Nephron (organoid): ENCODE data around the gene ST6GALNAC3.
A peak's percentile ranks its signal among the peaks of the same experiment; 100 is the strongest.

Experiments used
- H3K27ac Mint-ChIP-seq, 3 experiments: 2 replicates each; pipeline ENCODE4 v1.8.0; 2020; ENCODE audit warnings: mixed read lengths in 3 of 3, mild to moderate bottlenecking in 2 of 3, moderate library complexity in 1 of 3
- H3K27me3 Mint-ChIP-seq: 2 replicates; pipeline ENCODE4 v1.8.0; 2021; ENCODE audit warnings: low read depth, mild to moderate bottlenecking, moderate library complexity, mixed read lengths
- H3K36me3 Mint-ChIP-seq: 2 replicates; pipeline ENCODE4 v1.8.0; 2020; ENCODE audit warnings: low read depth, mixed read lengths
- H3K4me1 Mint-ChIP-seq: 2 replicates; pipeline ENCODE4 v1.8.0; 2020; ENCODE audit warnings: mixed read lengths
- H3K4me3 Mint-ChIP-seq, 3 experiments: 2 replicates each; pipeline ENCODE4 v1.8.0; 2020; ENCODE audit warnings: mild to moderate bottlenecking in 3 of 3, mixed read lengths in 3 of 3, moderate library complexity in 2 of 3
- H3K9me3 Mint-ChIP-seq: 2 replicates; pipeline ENCODE4 v1.8.0; 2020; ENCODE audit warnings: mixed read lengths
- TF ChIP-seq, protein P1 (sequence below), 3 experiments: fragments of 200-600 bp; sonication (generic); IDR thresholded peaks; one replicate each; pipeline ENCODE4 v1.5.0; 2021; ENCODE audit warnings: antibody characterized with exemption in 3 of 3; ENCODE audit not compliant: unreplicated experiment in 3 of 3

The ST6GALNAC3 gene

DNA sequence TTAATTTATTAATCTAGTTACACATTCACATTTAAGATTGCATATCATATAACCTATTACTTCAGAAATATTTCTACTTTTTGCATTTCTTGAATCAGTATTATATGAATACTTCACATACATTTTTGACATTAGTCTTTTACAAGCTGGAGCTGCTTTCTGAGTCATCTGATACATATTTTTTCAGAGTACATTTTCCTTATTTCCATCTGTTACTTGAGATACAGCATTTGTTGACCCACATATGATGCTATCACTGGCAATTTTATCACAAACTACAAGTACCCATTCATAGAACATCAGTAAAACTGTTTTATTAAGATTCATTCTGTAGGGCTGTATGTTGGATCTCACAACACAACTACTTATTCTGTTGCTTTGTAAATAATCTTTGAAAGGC is 425.6 kb downstream of the ST6GALNAC3 start:
- TF ChIP-seq, protein P1, sequence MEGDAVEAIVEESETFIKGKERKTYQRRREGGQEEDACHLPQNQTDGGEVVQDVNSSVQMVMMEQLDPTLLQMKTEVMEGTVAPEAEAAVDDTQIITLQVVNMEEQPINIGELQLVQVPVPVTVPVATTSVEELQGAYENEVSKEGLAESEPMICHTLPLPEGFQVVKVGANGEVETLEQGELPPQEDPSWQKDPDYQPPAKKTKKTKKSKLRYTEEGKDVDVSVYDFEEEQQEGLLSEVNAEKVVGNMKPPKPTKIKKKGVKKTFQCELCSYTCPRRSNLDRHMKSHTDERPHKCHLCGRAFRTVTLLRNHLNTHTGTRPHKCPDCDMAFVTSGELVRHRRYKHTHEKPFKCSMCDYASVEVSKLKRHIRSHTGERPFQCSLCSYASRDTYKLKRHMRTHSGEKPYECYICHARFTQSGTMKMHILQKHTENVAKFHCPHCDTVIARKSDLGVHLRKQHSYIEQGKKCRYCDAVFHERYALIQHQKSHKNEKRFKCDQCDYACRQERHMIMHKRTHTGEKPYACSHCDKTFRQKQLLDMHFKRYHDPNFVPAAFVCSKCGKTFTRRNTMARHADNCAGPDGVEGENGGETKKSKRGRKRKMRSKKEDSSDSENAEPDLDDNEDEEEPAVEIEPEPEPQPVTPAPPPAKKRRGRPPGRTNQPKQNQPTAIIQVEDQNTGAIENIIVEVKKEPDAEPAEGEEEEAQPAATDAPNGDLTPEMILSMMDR (IDR thresholded peaks at IDR 0.05; ENCODE audit: unreplicated experiment in 3 of 3), result no peak
- Mint-ChIP-seq H3K27ac (peak overlapping the region in 2 of 3 experiments; percentile 45 to 81), H3K4me1 (peaks cover 41% of the 10 kb centered on the region)

DNA sequence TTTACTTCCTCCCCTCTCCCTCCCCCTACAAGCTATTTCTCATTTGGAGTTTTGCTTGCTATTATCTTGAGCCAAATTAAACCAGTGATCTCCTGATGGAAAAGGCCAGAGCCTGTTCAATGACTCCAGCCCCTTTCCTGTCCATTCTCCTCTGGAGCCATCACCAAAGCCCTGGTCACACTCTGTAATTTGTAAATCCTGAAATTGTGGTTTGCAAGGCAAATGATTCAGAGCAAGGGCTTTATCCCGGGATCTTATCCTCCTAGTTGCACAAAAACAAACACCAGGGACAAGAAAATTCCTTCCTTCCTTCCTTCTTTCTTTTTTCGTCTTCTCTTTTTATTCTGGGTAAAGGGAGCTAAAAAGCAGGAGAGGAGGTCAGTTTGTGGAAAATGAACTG is 426.6 kb downstream of the ST6GALNAC3 start:
- H3K36me3 Mint-ChIP-seq, result no peaks in the 10 kb centered on the region
- peaks cover 41% of the 10 kb centered on the region for H3K4me1 Mint-ChIP-seq
- H3K9me3 Mint-ChIP-seq, result no peaks in the 10 kb centered on the region
- H3K27ac Mint-ChIP-seq, result peak overlapping the region; percentile 71 to 87 (median 81)
- TF ChIP-seq, protein P1 (IDR thresholded peaks at IDR 0.05; ENCODE audit: unreplicated experiment in 3 of 3), result no peak
- H3K4me3 Mint-ChIP-seq, result peak overlapping the region in 1 of 3 experiments; percentile 15
- no peaks in the 10 kb centered on the region for H3K27me3 Mint-ChIP-seq

More for the DNA sequence above, 425.6 kb downstream of the ST6GALNAC3 start:
- H3K27me3 Mint-ChIP-seq, result no peaks in the 10 kb centered on the region
- no peaks in the 10 kb centered on the region for H3K9me3 Mint-ChIP-seq
- no peaks in the 10 kb centered on the region for H3K36me3 Mint-ChIP-seq
- no peak overlapping the region for H3K4me3 Mint-ChIP-seq

DNA sequence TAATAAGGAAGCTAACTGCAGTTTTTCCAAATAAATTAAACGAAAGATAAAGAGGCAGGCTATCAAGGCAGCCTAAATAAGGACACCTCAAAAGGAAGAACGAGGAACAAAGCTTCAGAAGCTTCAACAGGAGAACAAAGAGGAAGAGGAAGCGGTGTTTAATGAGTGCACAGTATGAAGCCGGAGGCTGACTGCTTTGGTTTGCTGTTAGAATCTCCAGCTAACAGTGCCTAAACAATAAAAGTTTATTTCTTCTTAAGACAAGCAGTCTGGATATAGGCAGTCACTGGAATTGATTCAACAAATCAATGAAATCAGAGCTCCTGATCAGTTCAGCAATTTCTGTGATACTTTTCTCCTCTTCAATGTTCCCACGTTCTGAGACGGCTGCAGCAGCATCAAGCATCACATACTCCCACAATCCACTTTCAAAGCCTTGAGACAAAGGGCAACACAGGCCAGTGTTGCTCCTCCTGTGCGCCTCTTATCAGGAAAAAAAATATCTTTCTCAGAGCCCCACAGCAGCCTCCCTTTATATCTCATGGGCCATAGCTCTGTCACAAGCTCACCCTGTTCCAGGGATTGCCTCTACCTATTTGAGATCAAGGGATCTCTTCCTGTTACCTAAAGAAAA is 427.2 kb downstream of the ST6GALNAC3 start:
- Mint-ChIP-seq H3K9me3 (no peaks in the 10 kb centered on the region), H3K27me3 (no peaks in the 10 kb centered on the region), H3K27ac (peak overlapping the region; percentile 71 to 87 (median 81))

DNA sequence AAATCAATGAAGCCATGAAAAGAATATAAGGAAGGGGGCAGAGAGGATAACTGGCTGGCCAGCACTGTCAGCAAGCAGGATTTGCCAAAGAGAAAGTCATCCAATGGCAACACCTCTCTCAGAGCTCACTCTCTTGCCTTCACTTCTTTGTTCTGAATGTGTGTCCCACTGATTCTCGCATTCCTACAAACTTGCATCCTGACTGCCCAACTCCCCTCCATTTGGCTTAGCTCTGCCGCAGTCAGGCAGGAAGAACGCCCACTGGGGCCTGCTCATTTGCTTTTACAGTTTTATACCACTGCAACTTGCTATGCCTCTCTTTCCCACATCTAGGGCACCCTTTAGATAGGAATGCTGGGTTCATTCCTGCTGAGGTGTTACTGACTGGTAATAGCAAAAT is 428.6 kb downstream of the ST6GALNAC3 start:
- Mint-ChIP-seq H3K27me3 (no peaks in the 10 kb centered on the region), H3K4me1 (peaks cover 32% of the 10 kb centered on the region), H3K27ac (no peak overlapping the region), H3K9me3 (no peaks in the 10 kb centered on the region), H3K36me3 (no peaks in the 10 kb centered on the region), H3K4me3 (no peak overlapping the region)
- TF ChIP-seq, protein P1 (IDR thresholded peaks at IDR 0.05; ENCODE audit: unreplicated experiment in 3 of 3), result no peak

More for the DNA sequence above, 427.2 kb downstream of the ST6GALNAC3 start:
- Mint-ChIP-seq H3K4me1 (peaks cover 37% of the 10 kb centered on the region), H3K36me3 (no peaks in the 10 kb centered on the region), H3K4me3 (no peak overlapping the region)
- TF ChIP-seq, protein P1 (IDR thresholded peaks at IDR 0.05; ENCODE audit: unreplicated experiment in 3 of 3), result no peak

DNA sequence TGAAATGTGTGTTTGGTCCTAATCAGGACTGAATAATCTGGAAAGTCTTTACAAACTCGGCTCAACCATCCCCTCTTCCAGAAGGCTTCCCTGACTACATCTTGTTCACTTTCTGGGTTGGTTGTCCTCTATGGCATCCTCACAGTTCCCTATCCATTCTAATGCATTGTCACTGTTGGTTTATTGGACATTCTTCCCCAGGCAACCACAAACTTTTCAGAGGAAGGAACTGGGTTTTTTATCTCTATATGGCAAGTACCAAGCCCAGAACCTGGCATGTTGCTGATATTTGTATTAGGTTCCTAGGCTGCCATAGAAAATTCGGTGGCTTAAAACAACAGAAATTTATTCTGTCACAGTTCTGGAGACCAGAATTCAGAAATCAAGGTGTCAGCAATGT is 429.2 kb downstream of the ST6GALNAC3 start:
- no peak overlapping the region for H3K27ac Mint-ChIP-seq
- no peak overlapping the region for H3K4me3 Mint-ChIP-seq
- H3K36me3 Mint-ChIP-seq, result no peaks in the 10 kb centered on the region
- H3K4me1 Mint-ChIP-seq, result peaks cover 32% of the 10 kb centered on the region
- TF ChIP-seq, protein P1 (IDR thresholded peaks at IDR 0.05; ENCODE audit: unreplicated experiment in 3 of 3), result no peak
- no peaks in the 10 kb centered on the region for H3K27me3 Mint-ChIP-seq
- H3K9me3 Mint-ChIP-seq, result no peaks in the 10 kb centered on the region

DNA sequence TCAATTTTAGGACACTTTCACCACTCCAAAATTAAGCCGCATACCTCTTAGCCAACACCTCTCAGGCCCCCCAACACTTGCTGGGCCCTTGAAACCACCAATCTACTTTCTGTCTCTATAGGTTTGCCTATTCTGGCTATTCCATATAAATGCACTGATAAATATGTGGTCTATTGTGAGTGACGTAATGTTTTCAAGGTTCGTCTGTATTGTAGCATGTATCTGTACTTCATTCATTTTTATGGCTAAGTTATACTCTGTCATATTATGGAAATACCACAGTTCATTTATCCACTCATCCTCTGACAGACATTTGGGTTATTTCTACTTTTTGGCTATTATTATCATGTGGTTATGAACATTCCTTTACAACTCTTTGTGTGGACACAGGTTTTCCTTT is 432.8 kb downstream of the ST6GALNAC3 start:
- H3K27me3 Mint-ChIP-seq, result no peaks in the 10 kb centered on the region
- peaks cover 3% of the 10 kb centered on the region for H3K36me3 Mint-ChIP-seq
- no peak overlapping the region for H3K27ac Mint-ChIP-seq
- H3K9me3 Mint-ChIP-seq, result no peaks in the 10 kb centered on the region
- peaks cover 22% of the 10 kb centered on the region for H3K4me1 Mint-ChIP-seq
- TF ChIP-seq, protein P1 (IDR thresholded peaks at IDR 0.05; ENCODE audit: unreplicated experiment in 3 of 3), result no peak
- no peak overlapping the region for H3K4me3 Mint-ChIP-seq
